ENCODE measurements around the gene POLD2. TPM values are rescaled to one million over a fixed set of nuclear protein-coding genes. Genes with fewer than 3 reads are reported as not detected.

Gene POLD2
- total RNA-seq, 5 donors from 2014 or later (not counting 1 experiment from before 2014, with no cell fraction given): 53.4 to 85.1 (median 72.6) TPM

- Histone ChIP-seq H3K36me3 (ENCODE audit: control insufficient read depth in 2 of 2, extremely low read depth in 1 of 2, insufficient read depth in 1 of 2, low read length in 1 of 2) (peaks cover 34 to 65% of the 10 kb centered on the region in 2 donors), H3K9me3 (no peaks in the 10 kb centered on the region), H3K4me1 (ENCODE audit: control insufficient read depth in 1 of 2, extremely low read depth in 1 of 2, insufficient read depth in 2 of 2, low read length in 2 of 2) (peaks cover 0 to 40% of the 10 kb centered on the region in 2 experiments), H3K4me3 (ENCODE audit: control insufficient read depth in 1 of 2, extremely low read depth in 1 of 2, low read length in 1 of 2) (no peak overlapping the region), H3K27me3 (replicated peaks in 1 of 2; ENCODE audit: control insufficient read depth in 2 of 2, extremely low read depth in 1 of 2, insufficient read depth in 2 of 2, low read length in 1 of 2) (no peaks in the 10 kb centered on the region), H3K27ac (ENCODE audit: low read length) (peak overlapping the region; percentile 60)
- Mint-ChIP-seq H3K9me3 (no peaks in the 10 kb centered on the region), H3K27ac (no peak overlapping the region), H3K4me1 (peaks cover 15 to 24% (median 16%) of the 10 kb centered on the region in 3 donors), H3K4me3 (no peak overlapping the region), H3K36me3 (peaks cover 29% of the 10 kb centered on the region), H3K27me3 (no peaks in the 10 kb centered on the region)
- POLR2A ChIA-PET: no interaction called here
- 66% methylated on average over 9 of the region's 13 CpGs for WGBS (ENCODE audit: insufficient coverage)
- ATAC-seq (replicated peaks in 1 of 4) (peak in 1 of 4 experiments; percentile 17), DNase-seq (no peak)
- CTCF ChIA-PET: no interaction called here
These were observed 49.0 kb downstream of the POLD2 start for GRCh38 chr7:44074349-44074695.

GRCh38 chr7:44073664-44074348, 49.5 kb downstream of the POLD2 start:
- H3K9me3 Mint-ChIP-seq: no peaks in the 10 kb centered on the region
- H3K4me3 ChIP-seq (ENCODE audit: control insufficient read depth in 1 of 2, extremely low read depth in 1 of 2, low read length in 1 of 2): no peak overlapping the region
- peaks cover 0 to 35% of the 10 kb centered on the region in 2 experiments for H3K4me1 ChIP-seq (ENCODE audit: control insufficient read depth in 1 of 2, extremely low read depth in 1 of 2, insufficient read depth in 2 of 2, low read length in 2 of 2)
- WGBS (ENCODE audit: insufficient coverage): 83% methylated on average over 16 of the region's 26 CpGs
- H3K4me3 Mint-ChIP-seq: no peak overlapping the region
- ChIA-PET CTCF (no interaction called here), POLR2A (no interaction called here)
- H3K27me3 Mint-ChIP-seq: no peaks in the 10 kb centered on the region
- peaks cover 34 to 60% of the 10 kb centered on the region in 2 donors for H3K36me3 ChIP-seq (ENCODE audit: control insufficient read depth in 2 of 2, extremely low read depth in 1 of 2, insufficient read depth in 1 of 2, low read length in 1 of 2)
- peaks cover 29% of the 10 kb centered on the region for H3K36me3 Mint-ChIP-seq
- H3K9me3 ChIP-seq: no peaks in the 10 kb centered on the region
- peaks cover 15 to 25% (median 18%) of the 10 kb centered on the region in 3 donors for H3K4me1 Mint-ChIP-seq
- H3K27ac ChIP-seq (ENCODE audit: low read length): peak overlapping the region; percentile 60
- ATAC-seq (replicated peaks in 1 of 4): peak; percentile 55 to 82 (median 64)
- no peaks in the 10 kb centered on the region for H3K27me3 ChIP-seq (replicated peaks in 1 of 2; ENCODE audit: control insufficient read depth in 2 of 2, extremely low read depth in 1 of 2, insufficient read depth in 2 of 2, low read length in 1 of 2)
- peak overlapping the region in 1 of 2 donors; percentile 16 for H3K27ac Mint-ChIP-seq
- DNase-seq: peak in 33 of 35 experiments; percentile 15 to 78 (median 50)

- Histone ChIP-seq H3K27me3 (replicated peaks in 1 of 2; ENCODE audit: control insufficient read depth in 2 of 2, extremely low read depth in 1 of 2, insufficient read depth in 2 of 2, low read length in 1 of 2) (no peaks in the 10 kb centered on the region), H3K4me3 (ENCODE audit: control insufficient read depth in 1 of 2, extremely low read depth in 1 of 2, low read length in 1 of 2) (no peak overlapping the region), H3K4me1 (ENCODE audit: control insufficient read depth in 1 of 2, extremely low read depth in 1 of 2, insufficient read depth in 2 of 2, low read length in 2 of 2) (peaks cover 0 to 26% of the 10 kb centered on the region in 2 experiments), H3K27ac (ENCODE audit: low read length) (no peak overlapping the region), H3K36me3 (ENCODE audit: control insufficient read depth in 2 of 2, extremely low read depth in 1 of 2, insufficient read depth in 1 of 2, low read length in 1 of 2) (peaks cover 24 to 48% of the 10 kb centered on the region in 2 donors), H3K9me3 (no peaks in the 10 kb centered on the region)
- WGBS (ENCODE audit: insufficient coverage): 58% methylated on average over 5 of the region's 12 CpGs
- Mint-ChIP-seq H3K27me3 (no peaks in the 10 kb centered on the region), H3K36me3 (peaks cover 24% of the 10 kb centered on the region), H3K4me3 (no peak overlapping the region), H3K9me3 (peaks cover 0 to 3% (median 0%) of the 10 kb centered on the region in 3 donors), H3K4me1 (peaks cover 12 to 25% (median 12%) of the 10 kb centered on the region in 3 donors), H3K27ac (peak overlapping the region; percentile 36 to 73)
- DNase-seq (peak in 14 of 35 experiments; percentile 21 to 57 (median 34)), ATAC-seq (replicated peaks in 1 of 4) (peak; percentile 38 to 62 (median 44))
- ChIA-PET POLR2A (interaction anchor here in 1 of 2 donors (0.6 kb wide), 2 partner anchors 16 to 19 kb away, joined by 3 to 8 read pairs; no protein-coding TSS in a partner anchor), CTCF (interaction anchor here (0.6 to 1.2 kb wide), 2 partner anchors 12 to 25 kb away, joined by 3 to 4 read pairs; no protein-coding TSS in a partner anchor)
These were observed 50.8 kb downstream of the POLD2 start for GRCh38 chr7:44072364-44073231.

DNA sequence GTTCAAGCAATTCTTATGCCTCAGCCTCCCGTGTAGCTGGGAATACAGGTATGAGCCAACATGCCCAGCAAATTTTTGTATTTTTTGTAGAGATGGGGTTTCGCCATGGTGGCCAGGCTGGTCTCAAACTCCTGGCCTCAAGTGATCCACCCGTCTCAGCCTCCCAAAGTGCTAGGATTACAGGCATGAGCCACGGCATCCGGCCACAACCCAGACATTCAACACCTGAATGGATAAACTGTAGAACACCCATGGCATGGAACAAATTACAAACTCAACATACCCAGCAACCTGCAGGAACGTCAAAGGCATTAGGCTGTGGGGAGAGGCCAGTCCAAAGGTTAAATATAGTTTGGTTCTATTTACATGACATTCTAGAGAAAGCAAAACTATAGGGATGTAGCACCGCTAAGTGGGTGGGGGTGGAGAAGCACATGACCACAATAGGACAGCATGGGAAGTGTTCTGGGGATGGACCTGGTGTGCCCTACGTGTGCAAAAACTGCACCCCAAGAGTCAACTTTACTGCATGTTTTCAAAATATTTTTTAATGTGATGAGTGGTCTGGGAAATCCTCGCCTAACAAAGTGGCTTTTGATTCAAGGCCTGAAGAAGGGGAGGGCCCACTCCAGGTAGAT, 51.5 kb downstream of the POLD2 start:
- Histone ChIP-seq H3K27me3 (replicated peaks in 1 of 2; ENCODE audit: control insufficient read depth in 2 of 2, extremely low read depth in 1 of 2, insufficient read depth in 2 of 2, low read length in 1 of 2) (no peaks in the 10 kb centered on the region), H3K36me3 (ENCODE audit: control insufficient read depth in 2 of 2, extremely low read depth in 1 of 2, insufficient read depth in 1 of 2, low read length in 1 of 2) (peaks cover 21 to 41% of the 10 kb centered on the region in 2 donors), H3K4me3 (ENCODE audit: control insufficient read depth in 1 of 2, extremely low read depth in 1 of 2, low read length in 1 of 2) (no peak overlapping the region), H3K4me1 (ENCODE audit: control insufficient read depth in 1 of 2, extremely low read depth in 1 of 2, insufficient read depth in 2 of 2, low read length in 2 of 2) (peaks cover 0 to 28% of the 10 kb centered on the region in 2 experiments), H3K9me3 (no peaks in the 10 kb centered on the region), H3K27ac (ENCODE audit: low read length) (no peak overlapping the region)
- Mint-ChIP-seq H3K4me1 (peaks cover 17 to 28% (median 17%) of the 10 kb centered on the region in 3 donors), H3K4me3 (no peak overlapping the region), H3K27me3 (no peaks in the 10 kb centered on the region), H3K36me3 (peaks cover 19% of the 10 kb centered on the region), H3K27ac (peak overlapping the region; percentile 36 to 73), H3K9me3 (peaks cover 0 to 3% (median 0%) of the 10 kb centered on the region in 3 donors)
- ChIA-PET POLR2A (no interaction called here), CTCF (interaction anchor here in 1 of 2 donors (1.2 kb wide), 1 partner anchor 24 kb away, joined by 4 read pairs; no protein-coding TSS in a partner anchor)
- 97% methylated on average over 5 of the region's 9 CpGs for WGBS (ENCODE audit: insufficient coverage)
- no peak for DNase-seq
- no peak for ATAC-seq (replicated peaks in 1 of 4)

GRCh38 chr7:44068054-44068453, 55.3 kb downstream of the POLD2 start:
- peaks cover 0 to 6% of the 10 kb centered on the region in 2 donors for H3K36me3 ChIP-seq (ENCODE audit: control insufficient read depth in 2 of 2, extremely low read depth in 1 of 2, insufficient read depth in 1 of 2, low read length in 1 of 2)
- peaks cover 0 to 6% of the 10 kb centered on the region in 2 experiments for H3K27me3 ChIP-seq (replicated peaks in 1 of 2; ENCODE audit: control insufficient read depth in 2 of 2, extremely low read depth in 1 of 2, insufficient read depth in 2 of 2, low read length in 1 of 2)
- H3K4me1 ChIP-seq (ENCODE audit: control insufficient read depth in 1 of 2, extremely low read depth in 1 of 2, insufficient read depth in 2 of 2, low read length in 2 of 2): peaks cover 0 to 44% of the 10 kb centered on the region in 2 experiments
- H3K27ac Mint-ChIP-seq: no peak overlapping the region
- H3K4me1 Mint-ChIP-seq: peaks cover 34 to 47% (median 36%) of the 10 kb centered on the region in 3 donors
- peaks cover 0 to 3% (median 0%) of the 10 kb centered on the region in 3 donors for H3K9me3 Mint-ChIP-seq
- POLR2A ChIA-PET: interaction anchor here in 1 of 2 donors (1.0 kb wide), 1 partner anchor 13 kb away, joined by 4 read pairs; no protein-coding TSS in a partner anchor
- ATAC-seq (replicated peaks in 1 of 4): no peak
- no peak overlapping the region for H3K4me3 ChIP-seq (ENCODE audit: control insufficient read depth in 1 of 2, extremely low read depth in 1 of 2, low read length in 1 of 2)
- no peaks in the 10 kb centered on the region for H3K27me3 Mint-ChIP-seq
- H3K4me3 Mint-ChIP-seq: no peak overlapping the region
- no peak overlapping the region for H3K27ac ChIP-seq (ENCODE audit: low read length)
- H3K9me3 ChIP-seq: no peaks in the 10 kb centered on the region
- CTCF ChIA-PET: interaction anchor here in 1 of 2 donors (0.5 to 0.6 kb wide), 2 partner anchors 134 to 1701 kb away, joined by 3 read pairs; no protein-coding TSS in a partner anchor
- DNase-seq: no peak
- H3K36me3 Mint-ChIP-seq: peaks cover 10% of the 10 kb centered on the region
- 89% methylated on average over 6 of the region's 7 CpGs for WGBS (ENCODE audit: insufficient coverage)
